IPS DF 6.9 (cell line): ENCODE results near the gene NOLC1.

Experiments
- DNase-seq: peaks from one replicate; pipeline ENCODE4 v3.0.0-alpha.2; 2013; ENCODE audit warnings: low read depth, low spot score
- H3K27ac ChIP-seq: one replicate; pipeline ENCODE4 v1.5.1; 2013; ENCODE audit warnings: low read length, control low read depth
- H3K27me3 ChIP-seq: 2 replicates; pipeline ENCODE4 v1.6.1; 2013; ENCODE audit warnings: mild to moderate bottlenecking, low read length; ENCODE audit not compliant: control insufficient read depth, insufficient read depth
- H3K36me3 ChIP-seq: 2 replicates; pipeline ENCODE4 v1.6.1; 2013; ENCODE audit warnings: low read length; ENCODE audit not compliant: control insufficient read depth, insufficient read depth
- H3K4me1 ChIP-seq: 2 replicates; pipeline ENCODE4 v1.6.1; 2013; ENCODE audit warnings: low read length; ENCODE audit not compliant: control insufficient read depth, insufficient read depth
- H3K4me3 ChIP-seq: 2 replicates; pipeline ENCODE4 v1.5.1; 2013; ENCODE audit warnings: mild to moderate bottlenecking, low read length
- H3K9me3 ChIP-seq: 2 replicates; pipeline ENCODE4 v1.6.1; 2013; ENCODE audit warnings: low read length, inconsistent platforms; ENCODE audit not compliant: control insufficient read depth, insufficient read depth
- WGBS: extraction: QIAGEN DNeasy Blood & Tissue Kit; methylation state at CpG from one replicate; pipeline ENCODE4 v1.1.7; 2013; ENCODE audit warnings: mixed read lengths, missing lambda C conversion rate; ENCODE audit not compliant: insufficient read length, insufficient coverage; 5-methylcytosine and 5-hydroxymethylcytosine counted together

NOLC1 gene

GRCh38 chr10:102211615-102212299 lies 59.6 kb downstream of the NOLC1 start:
- no peaks in the 10 kb centered on the region for H3K27me3 ChIP-seq
- no peaks in the 10 kb centered on the region for H3K4me1 ChIP-seq
- no peaks in the 10 kb centered on the region for H3K9me3 ChIP-seq
- no peak overlapping the region for H3K4me3 ChIP-seq
- no peak for DNase-seq
- no CpG with 5 or more reads among the region's 3 CpGs for WGBS
- no peaks in the 10 kb centered on the region for H3K36me3 ChIP-seq
- H3K27ac ChIP-seq, result no peak overlapping the region
